K562 (cell line): ENCODE measurements around the gene APC2. TPM values are rescaled to one million over a fixed set of nuclear protein-coding genes. Genes with fewer than 3 reads are reported as not detected.
A peak's percentile ranks its signal among the peaks of the same experiment; 100 is the strongest.

ENCODE experiments used
- AFF4 ChIP-seq: sonication (generic); formaldehyde crosslinking; IDR thresholded peaks from 2 replicates; pipeline ENCODE4 v1.8.0; 2023; ENCODE audit warnings: mild to moderate bottlenecking, missing genetic modification reagents
- COPS2 ChIP-seq: fragments of 450-650 bp; conservative IDR thresholded peaks from 2 replicates; pipeline ENCODE4 v1.6.1; 2016; ENCODE audit warnings: mild to moderate bottlenecking, moderate library complexity
- DACH1 ChIP-seq: fragments of 450-650 bp; IDR thresholded peaks from 2 replicates; pipeline ENCODE4 v1.6.1; 2018; ENCODE audit not compliant: partially characterized antibody
- GTF2B ChIP-seq: IDR thresholded peaks from 2 replicates; pipeline ENCODE4 v1.6.1; 2011; ENCODE audit not compliant: insufficient read length; ENCODE audit errors: extremely low read depth
- KDM5B ChIP-seq: fragments of 200-600 bp; sonication (generic); IDR thresholded peaks from 2 replicates; pipeline ENCODE4 v1.6.1; 2012; ENCODE audit warnings: low read depth, mild to moderate bottlenecking, moderate library complexity, low read length, control low read depth, inconsistent platforms; ENCODE audit not compliant: insufficient replicate concordance
- MCM3 ChIP-seq: fragments of 450-650 bp; IDR thresholded peaks from 2 replicates; pipeline ENCODE4 v1.6.1; 2016
- NFRKB ChIP-seq: fragments of 450-650 bp; IDR thresholded peaks from 2 replicates; pipeline ENCODE4 v1.6.1; 2016; ENCODE audit warnings: low read depth
- NFYB ChIP-seq: IDR thresholded peaks from 2 replicates; pipeline ENCODE4 v1.6.1; 2011; ENCODE audit warnings: mild to moderate bottlenecking, moderate library complexity; ENCODE audit not compliant: insufficient read length; ENCODE audit errors: extremely low read depth
- PCBP1 ChIP-seq: fragments of 200-400 bp; formaldehyde crosslinking; IDR thresholded peaks from 2 replicates; pipeline ENCODE4 v1.6.1; 2018; ENCODE audit warnings: mild to moderate bottlenecking, low read depth, low read length; ENCODE audit not compliant: poor library complexity, severe bottlenecking
- RFX7 ChIP-seq: fragments of 250-450 bp; sonication (Bioruptor Pico); IDR thresholded peaks from 2 replicates; pipeline ENCODE4 v1.5.1; 2021; ENCODE audit warnings: mild to moderate bottlenecking
- SLC30A9 ChIP-seq: fragments of 250-450 bp; sonication (Bioruptor Pico); IDR thresholded peaks from 2 replicates; pipeline ENCODE4 v1.8.0; 2022; ENCODE audit warnings: mild to moderate bottlenecking, moderate library complexity
- SMAD1 ChIP-seq: fragments of 150-350 bp; IDR thresholded peaks from 2 replicates; pipeline ENCODE4 v1.6.1; 2014; ENCODE audit warnings: low read length, low read depth; ENCODE audit not compliant: partially characterized antibody
- SOX6 ChIP-seq: fragments of 450-650 bp; IDR thresholded peaks from 2 replicates; pipeline ENCODE4 v1.6.1; 2014; ENCODE audit warnings: mild to moderate bottlenecking
- TAF9B ChIP-seq: fragments of 450-650 bp; IDR thresholded peaks from 2 replicates; pipeline ENCODE4 v1.6.1; 2018; ENCODE audit warnings: mild to moderate bottlenecking; ENCODE audit not compliant: partially characterized antibody
- TCF7L2 ChIP-seq: fragments of 150-350 bp; IDR thresholded peaks from 2 replicates; pipeline ENCODE4 v1.6.1; 2016; ENCODE audit warnings: low read depth, mild to moderate bottlenecking, low read length, moderate library complexity
- THAP12 ChIP-seq: fragments of 250-450 bp; sonication (Bioruptor Pico); IDR thresholded peaks from 2 replicates; pipeline ENCODE4 v1.9.0; 2021; ENCODE audit warnings: mild to moderate bottlenecking, inconsistent platforms
- YY1 ChIP-seq, 3 experiments: IDR thresholded peaks; 2 replicates each; pipeline ENCODE4 v1.6.1; 2011; ENCODE audit warnings: low read length in 2 of 3, mild to moderate bottlenecking in 2 of 3, moderate library complexity in 2 of 3, borderline replicate concordance in 1 of 3, control low read depth in 1 of 3, low read depth in 1 of 3; ENCODE audit not compliant: insufficient read depth in 3 of 3, insufficient replicate concordance in 2 of 3, control insufficient read depth in 1 of 3, insufficient read length in 1 of 3; ENCODE audit errors: extremely low read depth in 1 of 3
- ZC3H11A ChIP-seq: IDR thresholded peaks from 2 replicates; pipeline ENCODE4 v1.6.1; 2012; ENCODE audit warnings: low read depth, low read length, improper control_type of control experiment
- ZNF561 ChIP-seq: fragments of 450-650 bp; formaldehyde crosslinking; conservative IDR thresholded peaks from 2 replicates; pipeline ENCODE4 v1.4.0; 2020; ENCODE audit warnings: mild to moderate bottlenecking, moderate library complexity
- polyA plus RNA-seq, 8 experiments: library from polyadenylated mRNA; depleted of rRNA in 4 of 8; stranded (reverse) in 5 of 8; unstranded in 3 of 8; fragments of >200 nt; fragmentation: Nextera tagmentation in 2 of 8; fragmentation: Illumina TruSeq in 1 of 8; extraction: Ambion mirVana in 2 of 8; extraction: Trizol in 1 of 8; gene quantifications; 2 replicates each; pipeline versions ENCODE4 v1.2.1 to v1.2.3, GENCODE V29; 2011 to 2014; ENCODE audit warnings: inconsistent platforms in 1 of 8, missing spikeins in 1 of 8
- total RNA-seq, 7 experiments: library from RNA; depleted of rRNA in 6 of 7; stranded (reverse); fragments of >200 nt in 6 of 7; fragmentation: Illumina TruSeq in 2 of 7; extraction: Trizol in 2 of 7; gene quantifications; 2 replicates each; pipeline versions ENCODE4 v1.2.1 to v1.2.3, GENCODE V29; 2011 to 2021; ENCODE audit warnings: low replicate concordance in 1 of 7

The APC2 gene
- total and polyA plus RNA-seq, 9 of the 15 experiments (the other 6 are each of a cell fraction or from before 2014, with no cell fraction given), result 0.01 to 0.40 (median 0.05) TPM; not detected in 3

- TF ChIP-seq NFRKB (peak; percentile 78), RFX7 (CRISPR knock-in tag) (0 out of 2 replicates have a peak, but pooled peaks have one; percentile 9), SOX6 (peak; percentile 80), PCBP1 (peak; percentile 83), MCM3 (no peak), GTF2B (peak; percentile 30), ZNF561 (CRISPR knock-in tag) (no peak), AFF4 (CRISPR knock-in tag) (peak; percentile 90), NFYB (no peak), KDM5B (peak; percentile 99), THAP12 (CRISPR knock-in tag) (peak; percentile 70), TAF9B (peak; percentile 100), SMAD1 (peak; percentile 86), TCF7L2 (no peak), SLC30A9 (no peak), COPS2 (no peak), DACH1 (no peak), YY1 (IDR thresholded peaks at IDR 0.05; ENCODE audit: borderline replicate concordance in 1 of 3, control insufficient read depth in 1 of 3, extremely low read depth in 1 of 3, insufficient read depth in 3 of 3, insufficient read length in 1 of 3, insufficient replicate concordance in 2 of 3, low read depth in 1 of 3, low read length in 2 of 3) (peak; percentile 72 to 85 (median 76)), ZC3H11A (peak; percentile 5; the same call in 1 of the 2 replicates)
Measured at GRCh38 chr19:1438035-1438932, 11.6 kb upstream of the APC2 start, which contains the start of gene RPS15 (continued).
